22Rv1 (cell line): ENCODE data around the gene BAIAP3.

Experiments used
- CTCF ChIP-seq: fragments of 450-650 bp; IDR thresholded peaks from 2 replicates; pipeline ENCODE4 v1.5.1; 2017; ENCODE audit warnings: mild to moderate bottlenecking
- ZFX ChIP-seq: fragments of 450-650 bp; IDR thresholded peaks from 2 replicates; pipeline ENCODE4 v1.6.1; 2017; ENCODE audit warnings: antibody characterized with exemption, borderline replicate concordance

- TF ChIP-seq CTCF (no peak), ZFX (no peak)
Observed at GRCh38 chr16:1374418-1375297, 41.2 kb downstream of the BAIAP3 start.
